ENCODE data around the gene OASL.

DNA sequence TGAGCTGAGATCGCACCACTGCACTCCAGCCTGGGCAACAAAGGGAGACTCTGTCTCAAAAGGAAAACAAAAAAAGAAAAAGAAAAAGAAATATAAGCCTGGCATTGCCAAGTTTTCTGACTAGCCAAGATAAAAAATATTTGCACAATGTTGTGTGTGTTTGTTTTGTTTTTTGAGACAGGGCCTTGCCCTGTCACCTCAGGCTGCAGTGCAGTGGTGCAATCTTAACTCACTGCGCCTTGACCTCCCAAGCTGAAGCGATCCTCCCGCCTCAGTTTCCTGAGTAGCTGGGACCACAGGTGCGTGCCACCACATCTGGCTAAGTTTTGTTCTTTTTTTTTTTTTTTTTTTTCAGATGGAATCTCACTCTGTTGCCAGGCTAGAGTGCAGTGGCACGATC is 17.3 kb downstream of the OASL start:
- TF ChIP-seq HDGF (IDR thresholded peaks at IDR 0.05; ENCODE audit: borderline replicate concordance) (no peak), ZNF384 (IDR thresholded peaks at IDR 0.05) (no peak), SP1 (IDR thresholded peaks at IDR 0.05) (no peak), FOXM1 (IDR thresholded peaks at IDR 0.05; ENCODE audit: borderline replicate concordance) (no peak), SUZ12 (IDR thresholded peaks at IDR 0.05) (no peak), FOXA1 (IDR thresholded peaks at IDR 0.05) (no peak), BHLHE40 (IDR thresholded peaks at IDR 0.05; ENCODE audit: borderline replicate concordance) (no peak)

All from HEK293T (cell line).